Fibroblast of pulmonary artery (primary cell): ENCODE measurements around the gene NAA60.
A peak's percentile ranks its signal among the peaks of the same experiment; 100 is the strongest.

Source experiments
- DNase-seq: peaks from one replicate; pipeline ENCODE4 v3.0.0-alpha.2; 2010; ENCODE audit warnings: low read depth
- H3K4me3 ChIP-seq: replicated peaks from 2 replicates; pipeline ENCODE4 v1.5.1; 2011; ENCODE audit warnings: low read depth, mild to moderate bottlenecking, control low read depth, low read length, moderate library complexity
- TF ChIP-seq, protein P1 (sequence below): IDR thresholded peaks from 2 replicates; pipeline ENCODE4 v1.5.1; 2011; ENCODE audit warnings: mild to moderate bottlenecking, control low read depth, low read length, inconsistent platforms; ENCODE audit errors: missing control alignments

NAA60 gene

DNA sequence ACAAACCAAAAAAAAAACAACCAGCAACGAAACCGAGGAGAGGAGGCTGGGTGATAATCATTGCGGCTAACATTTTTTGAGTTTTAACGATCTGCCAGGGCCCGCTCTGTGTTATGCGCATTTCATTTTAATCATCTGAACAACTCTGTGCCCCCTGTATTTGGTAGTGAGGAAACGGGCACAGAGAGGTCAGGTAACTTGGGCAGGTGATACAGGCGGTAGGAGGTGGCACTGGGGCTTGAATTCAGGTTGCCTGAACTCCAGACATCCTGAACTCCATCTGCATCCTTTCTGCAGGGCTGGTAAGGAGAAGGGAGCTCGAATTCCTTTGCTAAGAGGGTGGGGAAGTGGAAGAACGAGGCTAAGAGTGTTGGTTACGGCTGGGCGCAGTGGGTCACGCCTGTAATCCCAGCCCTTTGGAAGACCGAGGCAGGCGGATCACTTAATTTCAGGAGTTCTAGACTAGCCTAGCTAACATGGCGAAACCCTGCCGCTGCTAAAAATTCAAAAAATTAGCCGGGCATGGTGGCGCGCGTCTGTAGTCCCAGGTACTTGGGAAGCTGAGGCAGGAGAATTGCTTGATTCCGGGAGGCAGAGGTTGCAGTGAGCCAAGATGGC is 58.4 kb downstream of the NAA60 start:
- no peak for DNase-seq
- peak overlapping the region; percentile 86 for H3K4me3 ChIP-seq
- TF ChIP-seq, protein P1, sequence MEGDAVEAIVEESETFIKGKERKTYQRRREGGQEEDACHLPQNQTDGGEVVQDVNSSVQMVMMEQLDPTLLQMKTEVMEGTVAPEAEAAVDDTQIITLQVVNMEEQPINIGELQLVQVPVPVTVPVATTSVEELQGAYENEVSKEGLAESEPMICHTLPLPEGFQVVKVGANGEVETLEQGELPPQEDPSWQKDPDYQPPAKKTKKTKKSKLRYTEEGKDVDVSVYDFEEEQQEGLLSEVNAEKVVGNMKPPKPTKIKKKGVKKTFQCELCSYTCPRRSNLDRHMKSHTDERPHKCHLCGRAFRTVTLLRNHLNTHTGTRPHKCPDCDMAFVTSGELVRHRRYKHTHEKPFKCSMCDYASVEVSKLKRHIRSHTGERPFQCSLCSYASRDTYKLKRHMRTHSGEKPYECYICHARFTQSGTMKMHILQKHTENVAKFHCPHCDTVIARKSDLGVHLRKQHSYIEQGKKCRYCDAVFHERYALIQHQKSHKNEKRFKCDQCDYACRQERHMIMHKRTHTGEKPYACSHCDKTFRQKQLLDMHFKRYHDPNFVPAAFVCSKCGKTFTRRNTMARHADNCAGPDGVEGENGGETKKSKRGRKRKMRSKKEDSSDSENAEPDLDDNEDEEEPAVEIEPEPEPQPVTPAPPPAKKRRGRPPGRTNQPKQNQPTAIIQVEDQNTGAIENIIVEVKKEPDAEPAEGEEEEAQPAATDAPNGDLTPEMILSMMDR, result no peak

DNA sequence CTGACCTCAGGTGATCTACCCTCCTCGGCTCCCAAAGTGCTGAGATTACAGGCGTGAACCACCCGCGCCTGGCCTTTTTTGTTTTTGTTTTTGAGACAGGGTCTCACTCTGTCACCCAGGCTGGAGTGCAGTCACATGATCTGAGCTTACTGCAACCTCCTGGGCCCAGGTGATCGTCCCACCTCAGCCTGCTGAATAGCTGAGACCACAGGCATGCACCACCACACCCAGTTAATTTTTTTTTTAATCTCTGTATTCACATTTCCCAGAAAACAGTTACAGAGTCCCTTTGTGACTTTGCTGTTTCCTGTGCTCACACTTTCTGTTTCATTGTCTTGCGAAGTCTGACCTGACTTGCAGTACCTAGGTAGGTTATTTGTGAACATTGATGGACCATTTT is 60.0 kb downstream of the NAA60 start:
- no peak overlapping the region for H3K4me3 ChIP-seq
- DNase-seq, result no peak
- TF ChIP-seq, protein P1, result no peak

DNA sequence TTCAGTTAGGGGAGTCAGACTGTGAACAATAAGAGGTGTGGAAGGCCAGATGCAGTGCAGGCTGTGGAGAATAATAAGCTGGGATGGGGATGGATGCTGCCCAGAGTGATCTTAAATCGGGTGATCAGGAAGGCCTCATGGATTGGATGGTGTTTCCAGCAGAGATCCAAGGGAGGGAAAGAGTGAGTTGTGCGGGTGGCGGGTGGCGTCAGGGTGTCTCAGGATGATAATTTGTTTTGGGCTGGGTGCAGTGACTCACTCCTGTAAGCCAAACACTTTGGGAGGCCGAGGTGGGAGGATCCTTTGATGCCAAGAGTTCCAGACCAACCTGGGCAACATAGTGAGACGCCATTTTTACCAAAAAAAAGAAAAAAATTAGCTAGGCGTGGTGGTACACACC is 65.3 kb downstream of the NAA60 start:
- TF ChIP-seq, protein P1, result no peak
- H3K4me3 ChIP-seq, result no peak overlapping the region
- no peak for DNase-seq

DNA sequence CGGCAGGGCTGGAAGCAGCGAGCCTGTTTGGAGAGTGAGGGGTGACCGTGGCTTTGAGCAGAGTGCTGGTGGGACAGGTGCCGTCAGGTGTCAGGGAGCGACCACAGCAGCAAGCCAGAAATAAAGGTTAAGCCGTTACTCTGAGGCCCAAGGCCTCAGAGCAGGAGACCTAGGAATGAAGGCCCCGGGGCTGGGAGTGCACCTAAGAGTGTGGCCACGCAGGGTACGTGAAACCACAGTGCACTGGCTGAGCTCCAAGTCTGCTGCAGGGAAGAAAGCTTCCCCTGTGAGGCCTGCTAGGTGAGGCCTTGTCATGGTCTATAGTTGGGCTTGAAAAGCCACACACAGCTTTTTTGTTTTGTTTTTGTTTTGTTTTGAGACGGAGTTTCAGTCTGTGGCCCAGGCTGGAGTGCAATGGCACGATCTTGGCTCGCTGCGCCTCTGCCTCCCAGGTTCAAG is 66.0 kb downstream of the NAA60 start:
- TF ChIP-seq, protein P1, result no peak
- DNase-seq, result no peak
- H3K4me3 ChIP-seq, result no peak overlapping the region

DNA sequence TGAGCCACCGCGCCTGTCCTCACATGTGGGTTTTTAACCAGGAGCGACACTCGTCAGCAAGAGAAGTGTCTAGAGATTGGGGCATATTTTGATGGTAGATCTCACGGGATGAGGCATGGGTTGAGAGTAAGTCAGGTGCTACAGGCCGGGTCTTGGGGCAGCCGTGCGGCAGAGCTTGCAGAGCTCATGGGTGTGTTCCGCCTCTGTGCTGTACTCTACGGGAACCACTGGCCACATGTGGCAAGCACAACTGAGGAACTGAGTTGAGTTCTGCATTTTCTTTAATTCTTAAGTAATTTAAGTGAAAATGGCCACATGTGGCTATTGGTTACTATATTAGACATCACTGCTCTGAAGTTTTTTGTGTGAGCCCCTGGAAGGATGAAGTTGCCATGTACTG is 66.9 kb downstream of the NAA60 start:
- DNase-seq, result no peak
- no peak overlapping the region for H3K4me3 ChIP-seq
- TF ChIP-seq, protein P1, result no peak

DNA sequence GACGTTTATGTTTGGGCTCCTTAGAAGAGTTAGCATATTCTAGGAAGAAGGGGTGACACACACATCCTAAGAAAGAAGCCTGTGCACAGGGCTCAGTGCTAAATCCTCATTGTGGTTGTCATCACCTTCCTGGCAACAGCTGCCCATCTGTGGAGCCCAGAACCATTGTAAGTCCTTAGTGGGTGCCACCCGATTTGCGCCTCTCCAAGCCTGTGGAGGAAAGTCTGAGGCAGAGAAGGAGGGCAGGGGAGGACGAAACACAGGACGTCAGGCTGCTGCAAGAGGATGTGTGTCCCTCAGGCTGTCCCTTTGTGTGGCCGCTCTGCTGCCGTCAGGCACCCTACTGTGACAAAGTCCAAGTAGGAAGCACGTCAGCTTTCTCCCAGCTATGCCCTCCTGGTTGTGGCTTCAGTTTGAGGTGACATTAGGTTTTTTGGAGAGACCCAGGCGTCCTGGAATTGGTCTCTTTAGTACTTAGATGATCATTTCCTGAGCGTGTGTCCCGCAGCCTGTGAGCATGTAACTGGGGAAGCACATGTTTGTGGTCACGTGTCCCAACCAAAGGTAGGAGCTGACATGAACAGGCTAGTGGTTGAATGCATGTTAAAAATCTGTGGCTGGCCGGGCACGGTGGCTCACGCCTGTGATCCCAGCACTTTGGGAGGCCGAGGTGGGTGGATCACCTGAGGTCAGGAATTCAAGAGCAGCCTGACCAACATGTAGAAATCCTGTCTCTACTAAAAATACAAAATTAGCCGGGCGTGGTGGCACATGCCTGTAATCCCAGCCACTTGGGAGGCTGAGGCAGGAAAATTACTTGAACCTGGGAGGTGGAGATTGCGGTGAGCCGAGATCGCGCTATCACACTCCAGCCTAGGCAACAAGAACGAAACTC is 68.1 kb downstream of the NAA60 start:
- DNase-seq, result no peak
- TF ChIP-seq, protein P1, result no peak
- no peak overlapping the region for H3K4me3 ChIP-seq
